HCT116 (cell line): ENCODE measurements around the gene GNAI3. TPM values are rescaled to one million over a fixed set of nuclear protein-coding genes. Genes with fewer than 3 reads are reported as not detected.

ENCODE experiments used
- ATAC-seq: fragments of 200-7000 bp; cut with Tn5 transposase; 2 replicates; pipeline ENCODE4 v1.9.1; 2020; ENCODE audit warnings: mild to moderate bottlenecking, moderate library complexity
- BruUV-seq: library from RNA; stranded (reverse); fragments of 400-500 nt; replicated peaks from 2 replicates; lab custom pipeline; 2021; lab: Mats Ljungman, UMichigan
- CTCF ChIA-PET: fragments of 300-600 bp; sonication (Branson Sonifier 250); formaldehyde crosslinking; loops from one replicate; lab custom pipeline; 2021; ENCODE audit warnings: antibody characterized with exemption; lab: Charles Lee
- POLR2A ChIA-PET: fragments of 300-600, 350-600 bp; sonication (Branson Sonifier 250); formaldehyde crosslinking; loops from one replicate; lab custom pipeline; 2021; ENCODE audit warnings: antibody characterized with exemption; lab: Charles Lee
- RAD21 ChIA-PET, 2 experiments: fragments of 300-600 bp; sonication (Branson Sonifier 250); formaldehyde crosslinking; loops; one replicate each; lab custom pipeline; 2023; ENCODE audit warnings: low total read pairs in 2 of 2; ENCODE audit not compliant: uncharacterized antibody in 2 of 2, unreplicated experiment in 2 of 2, low non-redundant PET in 1 of 2; lab: Charles Lee
- DNase-seq: peaks from one replicate; pipeline ENCODE4 v3.0.0-alpha.2; 2010; ENCODE audit warnings: low read depth, low spot score
- H2AFZ ChIP-seq: fragments of 200-600 bp; shearing (Covaris generic), sonication (generic); 2 replicates; pipeline ENCODE4 v1.6.1; 2017; ENCODE audit warnings: low read depth, mixed run types, mixed read lengths, antibody characterized with exemption, low read length; ENCODE audit not compliant: poor library complexity, severe bottlenecking
- H3K27ac ChIP-seq: 2 replicates; pipeline ENCODE4 v1.5.1; 2012; ENCODE audit warnings: low read depth, low read length
- H3K27me3 ChIP-seq: fragments of 200-600 bp; sonication (generic); 2 replicates; pipeline ENCODE4 v1.6.1; 2016; ENCODE audit warnings: mixed run types, low read length, mixed read lengths; ENCODE audit not compliant: insufficient read depth
- H3K36me3 ChIP-seq, 2 experiments: fragments of 200-500 bp in 1 of 2; fragments of 200-600 bp in 1 of 2; sonication (Bioruptor generic) in 1 of 2; sonication (generic) in 1 of 2; 2 replicates each; pipeline versions ENCODE4 v1.5.1 to v1.6.1; 2014 to 2016; ENCODE audit warnings: low read length in 2 of 2, inconsistent platforms in 1 of 2, mixed read lengths in 1 of 2, mixed run types in 1 of 2; ENCODE audit not compliant: insufficient read depth in 2 of 2, control insufficient read depth in 1 of 2
- H3K4me1 ChIP-seq, 2 experiments: fragments of 200-600 bp in 1 of 2; sonication (generic) in 1 of 2; 2 replicates each; pipeline versions ENCODE4 v1.5.1 to v1.6.1; 2012 to 2017; ENCODE audit warnings: low read length in 2 of 2, inconsistent platforms in 1 of 2, mild to moderate bottlenecking in 1 of 2, mixed read lengths in 1 of 2, mixed run types in 1 of 2, moderate library complexity in 1 of 2; ENCODE audit not compliant: insufficient read depth in 2 of 2, control insufficient read depth in 1 of 2
- H3K4me2 ChIP-seq: fragments of 200-600 bp; sonication (generic); 2 replicates; pipeline ENCODE4 v1.6.1; 2017; ENCODE audit warnings: mixed run types, low read length, mixed read lengths
- H3K4me3 ChIP-seq, 2 experiments: fragments of 200-600 bp in 1 of 2; sonication (generic) in 1 of 2; replicated peaks in 1 of 2; 2 replicates each; pipeline ENCODE4 v1.5.1; 2011 to 2016; ENCODE audit warnings: low read length in 2 of 2, control low read depth in 1 of 2, low read depth in 1 of 2, mild to moderate bottlenecking in 1 of 2, mixed read lengths in 1 of 2, mixed run types in 1 of 2
- H3K79me2 ChIP-seq: fragments of 200-600 bp; sonication (generic); 2 replicates; pipeline ENCODE4 v1.6.1; 2017; ENCODE audit warnings: mild to moderate bottlenecking, mixed run types, low read length, moderate library complexity, mixed read lengths; ENCODE audit not compliant: insufficient read depth
- H3K9ac ChIP-seq: fragments of 200-600 bp; sonication (generic); 2 replicates; pipeline ENCODE4 v1.6.1; 2016; ENCODE audit warnings: low read length, mixed read lengths
- H3K9me2 ChIP-seq: fragments of 200-600 bp; sonication (generic), shearing (Covaris generic); 2 replicates; pipeline ENCODE4 v1.6.1; 2017; ENCODE audit warnings: mixed run types, mild to moderate bottlenecking, moderate library complexity; ENCODE audit not compliant: insufficient read depth
- H3K9me3 ChIP-seq, 2 experiments: fragments of 200-500 bp in 1 of 2; fragments of 200-600 bp in 1 of 2; sonication (Bioruptor generic) in 1 of 2; sonication (generic) in 1 of 2; 2 replicates each; pipeline ENCODE4 v1.6.1; 2014 to 2017; ENCODE audit warnings: low read length in 2 of 2, mixed read lengths in 2 of 2, inconsistent platforms in 1 of 2, low read depth in 1 of 2, mild to moderate bottlenecking in 1 of 2, mixed run types in 1 of 2, moderate library complexity in 1 of 2; ENCODE audit not compliant: control insufficient read depth in 1 of 2, insufficient read depth in 1 of 2
- H4K20me1 ChIP-seq: fragments of 200-600 bp; sonication (generic), shearing (Covaris generic); 2 replicates; pipeline ENCODE4 v1.6.1; 2017; ENCODE audit warnings: mixed run types, mild to moderate bottlenecking, moderate library complexity; ENCODE audit not compliant: insufficient read depth
- CBX3 ChIP-seq: IDR thresholded peaks from 2 replicates; pipeline ENCODE4 v1.6.1; 2012; ENCODE audit warnings: low read depth
- CTCF ChIP-seq, 3 experiments: fragments of 200-600 bp in 1 of 3; sonication (generic) in 1 of 3; IDR thresholded peaks in 2 of 3; conservative IDR thresholded peaks in 1 of 3; 2 replicates each; pipeline ENCODE4 v1.5.1; 2012 to 2017; ENCODE audit warnings: low read depth in 2 of 3, low read length in 2 of 3, antibody characterized with exemption in 1 of 3, borderline replicate concordance in 1 of 3, control low read depth in 1 of 3, mild to moderate bottlenecking in 1 of 3, mixed read lengths in 1 of 3, mixed run types in 1 of 3, moderate library complexity in 1 of 3; ENCODE audit not compliant: insufficient read depth in 1 of 3
- EZH2phosphoT487 ChIP-seq: fragments of 200-600 bp; IDR thresholded peaks from 2 replicates; pipeline ENCODE4 v1.6.1; 2018; ENCODE audit warnings: antibody characterized with exemption, borderline replicate concordance
- JUND ChIP-seq: IDR thresholded peaks from 2 replicates; pipeline ENCODE4 v1.6.1; 2012
- POLR2A ChIP-seq: IDR thresholded peaks from 2 replicates; pipeline ENCODE4 v1.7.0; 2011; ENCODE audit warnings: borderline replicate concordance; ENCODE audit not compliant: insufficient read depth, insufficient read length; ENCODE audit errors: extremely low read depth
- POLR2AphosphoS5 ChIP-seq: IDR thresholded peaks from 2 replicates; pipeline ENCODE4 v1.6.1; 2011; ENCODE audit warnings: mild to moderate bottlenecking, low read depth, low read length, moderate library complexity
- SIN3A ChIP-seq: IDR thresholded peaks from 2 replicates; pipeline ENCODE4 v1.6.1; 2012; ENCODE audit warnings: low read depth
- SP1 ChIP-seq: IDR thresholded peaks from 2 replicates; pipeline ENCODE4 v1.6.1; 2012; ENCODE audit warnings: low read depth
- TCF7L2 ChIP-seq: IDR thresholded peaks from 2 replicates; pipeline ENCODE4 v1.7.0; 2011; ENCODE audit warnings: borderline replicate concordance, inconsistent platforms; ENCODE audit not compliant: insufficient read depth, insufficient read length; ENCODE audit errors: extremely low read depth
- YY1 ChIP-seq: IDR thresholded peaks from 2 replicates; pipeline ENCODE4 v1.6.1; 2011; ENCODE audit warnings: low read length, low read depth, moderate library complexity, mild to moderate bottlenecking; ENCODE audit not compliant: insufficient replicate concordance; ENCODE audit errors: extremely low read depth
- ZBTB33 ChIP-seq: IDR thresholded peaks from 2 replicates; pipeline ENCODE4 v1.6.1; 2011; ENCODE audit warnings: mild to moderate bottlenecking, low read length, moderate library complexity; ENCODE audit not compliant: insufficient replicate concordance; ENCODE audit errors: extremely low read depth
- ZFX ChIP-seq: fragments of 450-650 bp; IDR thresholded peaks from 2 replicates; pipeline ENCODE4 v1.6.1; 2017
- intact Hi-C: fragments of 100-400 bp; cut with micrococcal nuclease; formaldehyde crosslinking; loops from 2 replicates; pipeline ENCODE4 v1.10.0; 2022
- total RNA-seq: library from RNA; stranded (reverse); gene quantifications from one replicate; pipeline ENCODE4 v1.2.1, GENCODE V29; 2021; ENCODE audit not compliant: unreplicated experiment

GNAI3 gene
- total RNA-seq, 1 experiment from 2014 or later: 9.5 TPM

- Histone ChIP-seq H3K27me3 (no peaks in the 10 kb centered on the region), H3K36me3 (no peaks in the 10 kb centered on the region), H3K9ac (no peak overlapping the region), H4K20me1 (peaks cover 16% of the 10 kb centered on the region), H3K4me2 (no peak overlapping the region), H2AFZ (no peak overlapping the region), H3K4me3 (no peak overlapping the region), H3K79me2 (peaks cover 100% of the 10 kb centered on the region), H3K4me1 (no peaks in the 10 kb centered on the region), H3K9me3 (no peaks in the 10 kb centered on the region), H3K27ac (no peak overlapping the region), H3K9me2 (no peaks in the 10 kb centered on the region)
- DNase-seq (no peak), ATAC-seq (no peak)
- intact Hi-C loops: no loop called here
- ChIA-PET CTCF (no interaction called here), RAD21 (no interaction called here), POLR2A (no interaction called here)
- TF ChIP-seq EZH2phosphoT487: no peak
- TF ChIP-seq YY1: no peak
- no peak for TF ChIP-seq SP1
- no peak for TF ChIP-seq ZFX
- TF ChIP-seq TCF7L2: no peak
- no peak for TF ChIP-seq CTCF (IDR thresholded peaks at IDR 0.05 in 2 of 3, conservative IDR thresholded peaks at IDR 0.05 in 1 of 3; ENCODE audit: borderline replicate concordance in 1 of 3, insufficient read depth in 1 of 3, low read depth in 2 of 3, low read length in 2 of 3)
- no peak for TF ChIP-seq SIN3A
- TF ChIP-seq ZBTB33: no peak
- TF ChIP-seq JUND: no peak
- no peak for TF ChIP-seq POLR2A
- TF ChIP-seq CBX3: no peak
- TF ChIP-seq POLR2AphosphoS5: no peak
- no TSS peak for BruUV-seq
Measured at GRCh38 chr1:109556563-109556962, 8.1 kb downstream of the GNAI3 start.
